Panc1 (cell line): ENCODE results near the gene GRID2. TPM values are rescaled to one million over a fixed set of nuclear protein-coding genes. Genes with fewer than 3 reads are reported as not detected.

Experiments
- ATAC-seq: fragments of 200-7000 bp; cut with Tn5 transposase; 2 replicates; pipeline ENCODE4 v1.9.1; 2020; ENCODE audit warnings: mild to moderate bottlenecking, moderate library complexity
- Bru-seq: library from RNA; stranded (reverse); fragments of 400-500 nt; gene quantifications from one replicate; lab custom pipeline; 2021; lab: Mats Ljungman, UMichigan
- BruChase-seq, 2 experiments: library from RNA; stranded (reverse); fragments of 400-500 nt; gene quantifications; one replicate each; lab custom pipeline; 2021; lab: Mats Ljungman, UMichigan
- BruUV-seq: library from RNA; stranded (reverse); fragments of 400-500 nt; replicated peaks from 2 replicates; lab custom pipeline; 2021; lab: Mats Ljungman, UMichigan
- CTCF ChIA-PET: fragments of 300-600 bp; sonication (Branson Sonifier 250); formaldehyde crosslinking; loops from one replicate; lab custom pipeline; 2022; ENCODE audit warnings: antibody characterized with exemption; lab: Charles Lee
- POLR2A ChIA-PET: fragments of 300-600 bp; sonication (Branson Sonifier 250); formaldehyde crosslinking; loops from one replicate; lab custom pipeline; 2022; ENCODE audit warnings: antibody characterized with exemption; lab: Charles Lee
- DNase-seq: peaks from one replicate; pipeline ENCODE4 v3.0.0-alpha.2; 2010; ENCODE audit warnings: low read depth, low spot score
- H3K27ac ChIP-seq: 2 replicates; pipeline ENCODE4 v1.5.1; 2011; ENCODE audit warnings: mild to moderate bottlenecking, low read length, inconsistent platforms
- H3K27me3 ChIP-seq: fragments of 200-500 bp; sonication (Bioruptor generic); 2 replicates; pipeline ENCODE4 v1.6.0; 2014; ENCODE audit warnings: low read length, inconsistent platforms; ENCODE audit not compliant: control insufficient read depth, insufficient read depth
- H3K36me3 ChIP-seq: fragments of 200-500 bp; sonication (Bioruptor generic); 2 replicates; pipeline ENCODE4 v1.5.1; 2014; ENCODE audit warnings: inconsistent platforms, mild to moderate bottlenecking, low read length, moderate library complexity; ENCODE audit not compliant: control insufficient read depth, insufficient read depth
- H3K4me1 ChIP-seq: 2 replicates; pipeline ENCODE4 v1.5.1; 2011; ENCODE audit warnings: inconsistent platforms, mild to moderate bottlenecking, low read length, moderate library complexity; ENCODE audit not compliant: control insufficient read depth, insufficient read depth
- H3K4me3 ChIP-seq, 2 experiments: 2 replicates each; pipeline ENCODE4 v1.5.1; 2011 to 2012; ENCODE audit warnings: low read depth in 2 of 2, low read length in 2 of 2, mild to moderate bottlenecking in 2 of 2, inconsistent platforms in 1 of 2, moderate library complexity in 1 of 2
- H3K9me3 ChIP-seq: fragments of 200-500 bp; sonication (Bioruptor generic); 2 replicates; pipeline ENCODE4 v1.5.1; 2014; ENCODE audit warnings: low read depth, mild to moderate bottlenecking, inconsistent platforms, low read length, moderate library complexity; ENCODE audit not compliant: control insufficient read depth, insufficient read depth
- POLR2AphosphoS5 ChIP-seq: IDR thresholded peaks from 2 replicates; pipeline ENCODE4 v1.6.1; 2012; ENCODE audit warnings: mild to moderate bottlenecking, low read depth, low read length, moderate library complexity
- SIN3A ChIP-seq: IDR thresholded peaks from 2 replicates; pipeline ENCODE4 v1.6.1; 2012; ENCODE audit warnings: low read depth, mild to moderate bottlenecking, low read length, moderate library complexity, borderline replicate concordance; ENCODE audit not compliant: insufficient read depth
- TCF7L2 ChIP-seq: IDR thresholded peaks from 2 replicates; pipeline ENCODE4 v1.6.1; 2011; ENCODE audit warnings: mild to moderate bottlenecking, low read depth, low read length, inconsistent platforms
- in situ Hi-C: cut with HindIII; loops from 2 replicates; pipeline ENCODE4 v1.10.0; 2016; ENCODE audit warnings: low sequenced_read_pairs, low pct_unique_long_range_greater_than_20kb
- intact Hi-C: fragments of 100-400 bp; cut with micrococcal nuclease; formaldehyde crosslinking; loops from one replicate; pipeline ENCODE4 v1.10.0; 2022; ENCODE audit not compliant: unreplicated experiment
- long read RNA-seq: library from polyadenylated mRNA; unstranded; transcript quantifications from one replicate; pipeline ENCODE4 v2.0.0, GENCODE V29; 2021; ENCODE audit not compliant: unreplicated experiment
- polyA plus RNA-seq: library from polyadenylated mRNA; unstranded; fragments of >200 nt; gene quantifications from one replicate; pipeline ENCODE4 v1.2.1, GENCODE V29; 2012; ENCODE audit warnings: missing spikeins; ENCODE audit not compliant: insufficient read length
- total RNA-seq: library from RNA; stranded (reverse); gene quantifications from one replicate; pipeline ENCODE4 v1.2.1, GENCODE V29; 2021; ENCODE audit not compliant: unreplicated experiment
- TF ChIP-seq, protein P1 (sequence below): fragments of 450-650 bp; IDR thresholded peaks from 2 replicates; pipeline ENCODE4 v1.5.1; 2017; ENCODE audit warnings: mild to moderate bottlenecking
- TF ChIP-seq, protein P2 (sequence below), 2 experiments: IDR thresholded peaks; 2 replicates each; pipeline ENCODE4 v1.6.1; 2011 to 2012; ENCODE audit warnings: low read depth in 2 of 2, control low read depth in 1 of 2, low read length in 1 of 2, mild to moderate bottlenecking in 1 of 2, moderate library complexity in 1 of 2; ENCODE audit not compliant: insufficient read depth in 1 of 2

GRID2 gene
- total RNA-seq (0.08 TPM), Bru-seq, nascent RNA (percentile 6 among the genes with signal in this experiment), BruChase-seq, experiment 1, labeled RNA remaining after a 2-hour chase (percentile 10 among the genes with signal in this experiment), BruChase-seq, experiment 2, labeled RNA remaining after a 6-hour chase (percentile 6 among the genes with signal in this experiment)
- not detected for polyA plus RNA-seq
- long read RNA-seq = 0 reads

DNA sequence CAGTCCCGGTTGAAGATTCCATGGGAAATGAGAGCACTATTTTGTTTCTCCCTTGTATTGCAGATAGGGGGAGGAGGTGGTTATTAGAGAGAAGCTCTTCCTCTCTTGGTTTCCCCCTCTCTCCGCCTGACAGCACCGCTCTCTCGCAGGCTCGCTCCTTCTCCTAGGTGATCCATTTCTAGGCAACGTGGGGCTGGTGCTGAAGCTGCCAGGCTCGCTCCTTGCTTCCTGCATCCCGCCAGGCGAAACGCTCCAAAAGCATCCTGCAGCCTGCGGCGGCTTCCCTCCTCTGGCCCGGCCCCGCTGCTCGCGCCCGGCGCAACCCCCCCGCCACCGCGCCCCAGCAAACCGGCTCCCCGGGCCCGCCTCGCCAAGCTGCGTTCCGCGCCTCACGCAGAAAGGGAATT lies at the start of gene GRID2:
Gene GRID2, plus strand, starts transcription at position 346 of the 407 bp plus-strand sequence.
- H3K4me3 ChIP-seq = peak within 1 kb of the TSS; percentile 33 to 46
- no TSS peak for BruUV-seq
- H3K36me3 ChIP-seq = no peaks in the 10 kb centered on the region
- intact Hi-C loops = loop anchor here (5.0 kb wide), 1 partner anchor 436 kb away; no protein-coding TSS in a partner anchor
- peaks cover 6% of the 10 kb centered on the region for H3K4me1 ChIP-seq
- no peak for DNase-seq
- H3K9me3 ChIP-seq = no peaks in the 10 kb centered on the region
- TF ChIP-seq, protein P1, sequence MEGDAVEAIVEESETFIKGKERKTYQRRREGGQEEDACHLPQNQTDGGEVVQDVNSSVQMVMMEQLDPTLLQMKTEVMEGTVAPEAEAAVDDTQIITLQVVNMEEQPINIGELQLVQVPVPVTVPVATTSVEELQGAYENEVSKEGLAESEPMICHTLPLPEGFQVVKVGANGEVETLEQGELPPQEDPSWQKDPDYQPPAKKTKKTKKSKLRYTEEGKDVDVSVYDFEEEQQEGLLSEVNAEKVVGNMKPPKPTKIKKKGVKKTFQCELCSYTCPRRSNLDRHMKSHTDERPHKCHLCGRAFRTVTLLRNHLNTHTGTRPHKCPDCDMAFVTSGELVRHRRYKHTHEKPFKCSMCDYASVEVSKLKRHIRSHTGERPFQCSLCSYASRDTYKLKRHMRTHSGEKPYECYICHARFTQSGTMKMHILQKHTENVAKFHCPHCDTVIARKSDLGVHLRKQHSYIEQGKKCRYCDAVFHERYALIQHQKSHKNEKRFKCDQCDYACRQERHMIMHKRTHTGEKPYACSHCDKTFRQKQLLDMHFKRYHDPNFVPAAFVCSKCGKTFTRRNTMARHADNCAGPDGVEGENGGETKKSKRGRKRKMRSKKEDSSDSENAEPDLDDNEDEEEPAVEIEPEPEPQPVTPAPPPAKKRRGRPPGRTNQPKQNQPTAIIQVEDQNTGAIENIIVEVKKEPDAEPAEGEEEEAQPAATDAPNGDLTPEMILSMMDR = no peak
- TF ChIP-seq SIN3A (no peak), POLR2AphosphoS5 (no peak), TCF7L2 (no peak)
- TF ChIP-seq, protein P2, sequence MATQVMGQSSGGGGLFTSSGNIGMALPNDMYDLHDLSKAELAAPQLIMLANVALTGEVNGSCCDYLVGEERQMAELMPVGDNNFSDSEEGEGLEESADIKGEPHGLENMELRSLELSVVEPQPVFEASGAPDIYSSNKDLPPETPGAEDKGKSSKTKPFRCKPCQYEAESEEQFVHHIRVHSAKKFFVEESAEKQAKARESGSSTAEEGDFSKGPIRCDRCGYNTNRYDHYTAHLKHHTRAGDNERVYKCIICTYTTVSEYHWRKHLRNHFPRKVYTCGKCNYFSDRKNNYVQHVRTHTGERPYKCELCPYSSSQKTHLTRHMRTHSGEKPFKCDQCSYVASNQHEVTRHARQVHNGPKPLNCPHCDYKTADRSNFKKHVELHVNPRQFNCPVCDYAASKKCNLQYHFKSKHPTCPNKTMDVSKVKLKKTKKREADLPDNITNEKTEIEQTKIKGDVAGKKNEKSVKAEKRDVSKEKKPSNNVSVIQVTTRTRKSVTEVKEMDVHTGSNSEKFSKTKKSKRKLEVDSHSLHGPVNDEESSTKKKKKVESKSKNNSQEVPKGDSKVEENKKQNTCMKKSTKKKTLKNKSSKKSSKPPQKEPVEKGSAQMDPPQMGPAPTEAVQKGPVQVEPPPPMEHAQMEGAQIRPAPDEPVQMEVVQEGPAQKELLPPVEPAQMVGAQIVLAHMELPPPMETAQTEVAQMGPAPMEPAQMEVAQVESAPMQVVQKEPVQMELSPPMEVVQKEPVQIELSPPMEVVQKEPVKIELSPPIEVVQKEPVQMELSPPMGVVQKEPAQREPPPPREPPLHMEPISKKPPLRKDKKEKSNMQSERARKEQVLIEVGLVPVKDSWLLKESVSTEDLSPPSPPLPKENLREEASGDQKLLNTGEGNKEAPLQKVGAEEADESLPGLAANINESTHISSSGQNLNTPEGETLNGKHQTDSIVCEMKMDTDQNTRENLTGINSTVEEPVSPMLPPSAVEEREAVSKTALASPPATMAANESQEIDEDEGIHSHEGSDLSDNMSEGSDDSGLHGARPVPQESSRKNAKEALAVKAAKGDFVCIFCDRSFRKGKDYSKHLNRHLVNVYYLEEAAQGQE (IDR thresholded peaks at IDR 0.05; ENCODE audit: insufficient read depth in 1 of 2, low read depth in 2 of 2, low read length in 1 of 2) = no peak
- H3K27me3 ChIP-seq = peaks cover 9% of the 10 kb centered on the region
- in situ Hi-C loops = no loop called here
- H3K27ac ChIP-seq = no peak within 1 kb of the TSS
- CTCF ChIA-PET = no interaction called here
- POLR2A ChIA-PET = no interaction called here
- ATAC-seq = peak; percentile 54

DNA sequence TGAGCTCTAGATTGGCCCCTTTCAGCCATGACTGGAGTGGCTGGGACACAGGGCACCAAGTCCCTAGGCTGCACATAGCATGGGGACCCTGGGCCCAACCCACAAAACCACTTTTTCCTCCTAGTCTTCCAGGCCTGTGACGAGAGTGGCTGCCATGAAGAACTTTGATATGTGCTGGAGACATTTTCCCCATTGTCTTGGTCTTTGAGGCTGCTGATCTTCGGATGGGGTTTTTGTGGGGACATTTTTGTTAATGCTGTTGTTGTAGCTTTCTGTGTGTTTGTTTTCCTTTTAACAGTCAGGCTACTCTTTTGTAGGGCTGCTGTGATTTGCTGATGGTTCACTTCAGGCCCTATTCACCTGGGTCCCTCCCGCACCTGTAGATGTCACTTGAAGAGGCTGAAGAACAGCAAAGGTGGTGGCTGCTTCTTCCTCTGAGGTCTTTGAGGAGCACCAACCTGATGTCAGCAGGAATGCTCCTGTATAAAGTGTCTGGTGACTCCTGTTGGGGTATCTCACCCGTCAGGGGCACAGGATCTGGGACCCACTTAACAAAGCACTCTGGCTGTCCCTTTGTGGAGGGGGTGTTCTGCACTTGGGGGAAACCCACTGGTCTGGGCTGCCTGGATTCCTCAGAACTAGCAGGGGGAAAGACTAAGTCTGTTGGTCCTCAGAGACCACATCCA lies 49.6 kb upstream of the GRID2 start:
- no peak for ATAC-seq
- in situ Hi-C loops (no loop called here), intact Hi-C loops (no loop called here)
- BruUV-seq = no TSS peak
- TF ChIP-seq, protein P1 = no peak
- TF ChIP-seq, protein P2 (IDR thresholded peaks at IDR 0.05; ENCODE audit: insufficient read depth in 1 of 2, low read depth in 2 of 2, low read length in 1 of 2) = no peak
- Histone ChIP-seq H3K27me3 (no peaks in the 10 kb centered on the region), H3K36me3 (no peaks in the 10 kb centered on the region), H3K4me3 (no peak overlapping the region), H3K9me3 (no peaks in the 10 kb centered on the region), H3K4me1 (no peaks in the 10 kb centered on the region), H3K27ac (no peak overlapping the region)
- DNase-seq = no peak
- ChIA-PET POLR2A (no interaction called here), CTCF (no interaction called here)
